Esophagus muscularis mucosa (tissue), 4 donors: ENCODE results near the gene LITAF. TPM values are rescaled to one million over a fixed set of nuclear protein-coding genes. Genes with fewer than 3 reads are reported as not detected.

ENCODE experiments used
- DNase-seq: peaks from one replicate; pipeline ENCODE4 v3.0.0-alpha.2; 2017; ENCODE audit errors: extremely low spot score
- H3K27ac ChIP-seq, 4 donors: fragments of 200-600 bp; sonication (generic); replicated peaks in 1 of 4; 1 replicate in 3 of 4; 2 replicates in 1 of 4; pipeline ENCODE4 v1.5.1; 2016 to 2019; ENCODE audit warnings: mild to moderate bottlenecking in 1 of 4
- H3K27me3 ChIP-seq, 4 donors: fragments of 200-600 bp; sonication (generic); one replicate each; pipeline versions ENCODE4 v1.5.1 to v1.6.0; 2016 to 2019
- H3K36me3 ChIP-seq, 4 donors: fragments of 200-600 bp; sonication (generic); one replicate each; pipeline ENCODE4 v1.5.1; 2016 to 2019
- H3K4me1 ChIP-seq, 4 donors: fragments of 200-600 bp; sonication (generic); one replicate each; pipeline ENCODE4 v1.5.1; 2016 to 2019
- H3K4me3 ChIP-seq, 4 donors: fragments of 200-600 bp; sonication (generic); 1 replicate in 2 of 4; 2 replicates in 2 of 4; pipeline ENCODE4 v1.5.1; 2016 to 2019; ENCODE audit warnings: mild to moderate bottlenecking in 4 of 4, moderate library complexity in 1 of 4
- H3K9me3 ChIP-seq, 4 donors: fragments of 200-600 bp; sonication (generic); 1 replicate in 3 of 4; 2 replicates in 1 of 4; pipeline ENCODE4 v1.5.1; 2016 to 2019
- EP300 ChIP-seq: sonication (generic); formaldehyde crosslinking; IDR thresholded peaks from one replicate; pipeline ENCODE4 v1.6.1; 2017; ENCODE audit warnings: antibody characterized with exemption
- POLR2A ChIP-seq: fragments of 450-650 bp; IDR thresholded peaks from one replicate; pipeline ENCODE4 v1.6.1; 2017; ENCODE audit warnings: antibody characterized with exemption, moderate library complexity, mild to moderate bottlenecking, low read depth
- POLR2AphosphoS5 ChIP-seq, 2 donors: sonication (generic); formaldehyde crosslinking; IDR thresholded peaks; one replicate each; pipeline ENCODE4 v1.6.1; 2017; ENCODE audit warnings: antibody characterized with exemption in 2 of 2
- WGBS: methylation state at CpG from one replicate; pipeline ENCODE4 v1.1.5; 2018; 5-methylcytosine and 5-hydroxymethylcytosine counted together
- intact Hi-C: fragments of 100-400 bp; cut with DNase I; formaldehyde crosslinking; loops from one replicate; pipeline ENCODE4 v1.15.1; 2023
- total RNA-seq, 4 donors: library from RNA; depleted of rRNA; stranded (reverse); fragments of >200 nt; gene quantifications; one replicate each; pipeline versions ENCODE4 v1.1.0 to v1.2.1, GENCODE V29; 2016
- TF ChIP-seq, protein P1 (sequence below), 3 experiments: fragments of 200-600 bp in 2 of 3; fragments of 450-650 bp in 1 of 3; sonication (generic) in 2 of 3; IDR thresholded peaks; one replicate each; pipeline ENCODE4 v1.5.1; 2017 to 2019; ENCODE audit warnings: antibody characterized with exemption in 3 of 3, mild to moderate bottlenecking in 2 of 3, moderate library complexity in 1 of 3

LITAF gene
- total RNA-seq, 4 donors from 2014 or later, result 28.7 to 88.3 (median 36.8) TPM

DNA sequence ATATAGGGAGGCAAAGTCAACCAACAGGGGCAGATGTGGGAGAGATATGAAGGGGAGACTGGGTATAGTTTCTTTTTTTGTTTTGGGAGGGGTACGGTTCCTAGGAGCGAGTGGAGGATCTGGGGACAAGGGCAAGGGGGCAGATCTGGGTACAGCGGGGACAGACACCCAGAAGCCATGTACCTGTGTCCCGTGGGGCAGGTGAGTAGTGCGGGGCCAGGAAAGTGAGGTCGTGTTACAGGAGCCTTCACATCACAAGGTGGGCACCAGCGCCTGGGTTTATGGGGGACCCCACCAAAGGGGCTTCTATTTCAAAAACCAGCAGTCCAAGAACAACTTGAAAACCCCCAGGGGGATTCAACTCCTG, 11.5 kb downstream of the LITAF start:
- H3K9me3 ChIP-seq, result no peaks in the 10 kb centered on the region
- DNase-seq, result no peak
- WGBS, result 95% methylated on average over 7 of the region's 7 CpGs
- intact Hi-C loops, result no loop called here
- no peak overlapping the region for H3K4me3 ChIP-seq
- TF ChIP-seq, protein P1, sequence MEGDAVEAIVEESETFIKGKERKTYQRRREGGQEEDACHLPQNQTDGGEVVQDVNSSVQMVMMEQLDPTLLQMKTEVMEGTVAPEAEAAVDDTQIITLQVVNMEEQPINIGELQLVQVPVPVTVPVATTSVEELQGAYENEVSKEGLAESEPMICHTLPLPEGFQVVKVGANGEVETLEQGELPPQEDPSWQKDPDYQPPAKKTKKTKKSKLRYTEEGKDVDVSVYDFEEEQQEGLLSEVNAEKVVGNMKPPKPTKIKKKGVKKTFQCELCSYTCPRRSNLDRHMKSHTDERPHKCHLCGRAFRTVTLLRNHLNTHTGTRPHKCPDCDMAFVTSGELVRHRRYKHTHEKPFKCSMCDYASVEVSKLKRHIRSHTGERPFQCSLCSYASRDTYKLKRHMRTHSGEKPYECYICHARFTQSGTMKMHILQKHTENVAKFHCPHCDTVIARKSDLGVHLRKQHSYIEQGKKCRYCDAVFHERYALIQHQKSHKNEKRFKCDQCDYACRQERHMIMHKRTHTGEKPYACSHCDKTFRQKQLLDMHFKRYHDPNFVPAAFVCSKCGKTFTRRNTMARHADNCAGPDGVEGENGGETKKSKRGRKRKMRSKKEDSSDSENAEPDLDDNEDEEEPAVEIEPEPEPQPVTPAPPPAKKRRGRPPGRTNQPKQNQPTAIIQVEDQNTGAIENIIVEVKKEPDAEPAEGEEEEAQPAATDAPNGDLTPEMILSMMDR (IDR thresholded peaks at IDR 0.05), result no peak
- TF ChIP-seq POLR2A (no peak), EP300 (no peak), POLR2AphosphoS5 (IDR thresholded peaks at IDR 0.05) (no peak)
- H3K4me1 ChIP-seq, result peaks cover 5 to 60% (median 39%) of the 10 kb centered on the region in 4 donors
- no peaks in the 10 kb centered on the region for H3K27me3 ChIP-seq
- peak overlapping the region in 1 of 4 donors; percentile 6 for H3K27ac ChIP-seq
- H3K36me3 ChIP-seq, result no peaks in the 10 kb centered on the region

DNA sequence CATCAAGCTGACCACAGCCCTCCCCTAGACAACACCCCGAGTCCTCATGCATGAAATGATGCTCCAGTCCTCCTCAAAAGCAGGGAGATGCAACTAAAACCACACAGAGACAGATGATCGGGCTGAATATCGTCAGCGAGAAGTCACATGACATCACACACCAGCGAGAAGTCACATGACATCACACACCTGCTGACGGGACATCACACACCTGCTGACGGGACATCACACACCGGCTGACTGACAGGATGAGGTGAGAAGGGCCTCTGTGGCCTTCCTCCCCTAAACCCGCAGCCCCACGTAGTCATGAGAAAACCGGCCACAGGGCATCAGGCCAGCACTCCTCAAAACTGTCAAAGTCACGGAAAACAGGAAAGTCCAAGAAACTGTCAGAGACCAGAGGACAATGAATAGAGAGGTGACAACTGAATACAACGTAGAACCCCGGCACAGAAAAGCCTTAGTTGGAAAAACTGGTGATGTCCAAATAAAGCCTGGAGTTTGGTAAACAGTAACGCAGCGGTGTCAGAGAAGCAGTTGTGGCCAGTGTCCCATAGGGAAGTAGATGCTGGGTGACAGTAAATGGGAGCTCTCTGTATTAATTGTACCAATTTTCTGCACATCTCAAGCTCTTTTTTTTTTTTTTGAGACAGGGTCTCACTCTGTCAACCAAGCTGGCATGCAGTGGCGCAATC, 14.3 kb downstream of the LITAF start:
- 56% methylated on average over 17 of the region's 17 CpGs for WGBS
- peak overlapping the region in 2 of 4 donors; percentile 14 to 30 for H3K27ac ChIP-seq
- intact Hi-C loops, result no loop called here
- no peak overlapping the region for H3K4me3 ChIP-seq
- peaks cover 0 to 8% (median 0%) of the 10 kb centered on the region in 4 donors for H3K36me3 ChIP-seq
- H3K9me3 ChIP-seq, result no peaks in the 10 kb centered on the region
- H3K27me3 ChIP-seq, result no peaks in the 10 kb centered on the region
- TF ChIP-seq POLR2AphosphoS5 (IDR thresholded peaks at IDR 0.05) (no peak), EP300 (no peak), POLR2A (no peak)
- TF ChIP-seq, protein P1 (IDR thresholded peaks at IDR 0.05), result no peak
- H3K4me1 ChIP-seq, result peaks cover 5 to 55% (median 37%) of the 10 kb centered on the region in 4 donors
- no peak for DNase-seq

GRCh38 chr16:11571549-11571948, 15.2 kb downstream of the LITAF start:
- Histone ChIP-seq H3K4me3 (no peak overlapping the region), H3K9me3 (no peaks in the 10 kb centered on the region), H3K36me3 (peaks cover 0 to 8% (median 0%) of the 10 kb centered on the region in 4 donors), H3K4me1 (peaks cover under 1 to 47% (median 28%) of the 10 kb centered on the region in 4 donors), H3K27me3 (no peaks in the 10 kb centered on the region), H3K27ac (peak overlapping the region in 1 of 4 donors; percentile 14)
- no peak for DNase-seq
- 100% methylated on average over 3 of the region's 4 CpGs for WGBS
- TF ChIP-seq EP300 (no peak), POLR2A (no peak)
- intact Hi-C loops, result no loop called here

GRCh38 chr16:11570806-11571205, 15.9 kb downstream of the LITAF start:
- intact Hi-C loops, result no loop called here
- Histone ChIP-seq H3K4me1 (peaks cover 0 to 40% (median 24%) of the 10 kb centered on the region in 4 donors), H3K27ac (no peak overlapping the region), H3K4me3 (no peak overlapping the region), H3K36me3 (peaks cover 0 to 8% (median 0%) of the 10 kb centered on the region in 4 donors), H3K9me3 (no peaks in the 10 kb centered on the region), H3K27me3 (no peaks in the 10 kb centered on the region)
- TF ChIP-seq, protein P1 (IDR thresholded peaks at IDR 0.05), result no peak
- TF ChIP-seq EP300 (no peak), POLR2A (no peak), POLR2AphosphoS5 (IDR thresholded peaks at IDR 0.05) (no peak)
- DNase-seq, result no peak
- 80% methylated on average over 5 of the region's 5 CpGs for WGBS

DNA sequence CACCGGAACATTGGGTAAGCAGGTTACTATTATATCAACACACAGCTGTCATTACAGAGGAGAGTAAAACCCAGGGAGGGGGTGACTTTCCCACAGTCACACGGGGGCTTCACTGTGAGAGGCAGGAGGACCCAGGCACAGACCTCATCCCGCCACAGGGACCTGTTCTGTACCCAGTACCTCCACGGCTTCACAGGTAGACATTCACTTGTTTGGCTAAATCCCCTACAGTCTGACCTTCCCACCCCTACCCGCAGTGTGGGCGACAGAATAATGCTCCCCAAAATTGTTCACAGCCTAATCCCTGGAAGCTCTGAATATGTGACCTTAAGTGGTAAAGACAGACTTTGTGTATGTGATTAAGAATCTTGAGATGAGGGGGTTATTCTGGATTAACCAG, 16.5 kb downstream of the LITAF start:
- H3K9me3 ChIP-seq, result no peaks in the 10 kb centered on the region
- no peak overlapping the region for H3K4me3 ChIP-seq
- no peak for TF ChIP-seq POLR2A
- TF ChIP-seq EP300, result no peak
- TF ChIP-seq, protein P1 (IDR thresholded peaks at IDR 0.05), result no peak
- no peak for TF ChIP-seq POLR2AphosphoS5 (IDR thresholded peaks at IDR 0.05)
- 96% methylated on average over 6 of the region's 6 CpGs for WGBS
- intact Hi-C loops, result no loop called here
- H3K36me3 ChIP-seq, result peaks cover 0 to 8% (median 0%) of the 10 kb centered on the region in 4 donors
- DNase-seq, result no peak
- peaks cover 0 to 35% (median 23%) of the 10 kb centered on the region in 4 donors for H3K4me1 ChIP-seq
- H3K27me3 ChIP-seq, result no peaks in the 10 kb centered on the region
- no peak overlapping the region for H3K27ac ChIP-seq
